ENCODE measurements around the gene FDCSP. TPM values are rescaled to one million over a fixed set of nuclear protein-coding genes. Genes with fewer than 3 reads are reported as not detected.

FDCSP gene
- total and polyA plus RNA-seq, 2 donors (not counting 3 experiments of a cell fraction or from before 2014, with no cell fraction given) = not detected

GRCh38 chr4:70187216-70187615, 38.7 kb upstream of the FDCSP start:
- CTCF ChIA-PET = no interaction called here
- FAIRE-seq (no peak), DNase-seq (ENCODE audit: low read depth, low spot score) (no peak)
- Histone ChIP-seq H4K20me1 (replicated peaks; ENCODE audit: control insufficient read depth, extremely low read depth, insufficient read depth, low read length) (no peaks in the 10 kb centered on the region), H3K9me3 (replicated peaks; ENCODE audit: control insufficient read depth, insufficient read depth, low read length) (no peaks in the 10 kb centered on the region), H3K36me3 (ENCODE audit: control insufficient read depth in 2 of 2, extremely low read depth in 1 of 2, insufficient read depth in 2 of 2, low read length in 2 of 2) (no peaks in the 10 kb centered on the region), H2AFZ (ENCODE audit: low read depth, low read length) (no peak overlapping the region), H3K27ac (ENCODE audit: insufficient read depth, low read depth, low read length) (no peak overlapping the region), H3K4me3 (replicated peaks in 1 of 3; ENCODE audit: insufficient read depth in 1 of 3, low read depth in 1 of 3, low read length in 3 of 3) (no peak overlapping the region), H3K9ac (replicated peaks; ENCODE audit: extremely low read depth, insufficient read depth, low read length) (no peak overlapping the region), H3K9me1 (replicated peaks; ENCODE audit: control insufficient read depth, extremely low read depth, insufficient read depth, low read length) (no peaks in the 10 kb centered on the region), H3K4me1 (ENCODE audit: control insufficient read depth, extremely low read depth, insufficient read depth, low read length) (no peaks in the 10 kb centered on the region), H3K79me2 (ENCODE audit: control insufficient read depth, insufficient read depth, low read length) (no peaks in the 10 kb centered on the region), H3K27me3 (ENCODE audit: control insufficient read depth in 2 of 2, insufficient read depth in 2 of 2, low read length in 2 of 2) (peaks cover 0 to 1% of the 10 kb centered on the region in 2 experiments), H3K4me2 (ENCODE audit: insufficient read depth, low read length) (no peak overlapping the region)
- intact Hi-C loops (cut with micrococcal nuclease) (no loop called here), dilution Hi-C loops (cut with MboI; ENCODE audit: extremely low pct_ligation_motif_present, low sequenced_read_pairs) (no loop called here)
- BruUV-seq (replicated peaks) = no TSS peak
- POLR2A ChIA-PET = no interaction called here
- no peak for TF ChIP-seq POLR2A (IDR thresholded peaks at IDR 0.05; ENCODE audit: low read depth, low read length)
- TF ChIP-seq JUN (IDR thresholded peaks at IDR 0.05; ENCODE audit: borderline replicate concordance, insufficient read depth, insufficient read length, low read depth) = no peak
- TF ChIP-seq EZH2 (IDR thresholded peaks at IDR 0.05; ENCODE audit: borderline replicate concordance, low read depth, low read length, severe bottlenecking) = no peak
- TF ChIP-seq MAX (IDR thresholded peaks at IDR 0.05; ENCODE audit: insufficient read depth, insufficient read length) = no peak
- TF ChIP-seq MYC (IDR thresholded peaks at IDR 0.05; ENCODE audit: low read depth, low read length) = no peak
- TF ChIP-seq GATA2 (IDR thresholded peaks at IDR 0.05; ENCODE audit: insufficient read depth, insufficient read length, low read depth, low read length) = no peak
- no peak for TF ChIP-seq CTCF (IDR thresholded peaks at IDR 0.05; ENCODE audit: extremely low read depth in 1 of 2, insufficient read depth in 1 of 2, low read depth in 1 of 2, low read length in 2 of 2)
- TF ChIP-seq POLR2AphosphoS5 (IDR thresholded peaks at IDR 0.05; ENCODE audit: insufficient read depth, low read depth, low read length) = no peak
- TF ChIP-seq FOS (IDR thresholded peaks at IDR 0.05; ENCODE audit: borderline replicate concordance, insufficient read depth, low read length) = no peak
